Mononuclear cell (primary cell): ENCODE results near the gene ARL5A. TPM values are rescaled to one million over a fixed set of nuclear protein-coding genes. Genes with fewer than 3 reads are reported as not detected.

Experiments
- H3K27me3 ChIP-seq: 2 replicates; pipeline ENCODE4 v1.6.0; 2011; ENCODE audit warnings: low read length, control low read depth; ENCODE audit not compliant: insufficient read depth
- H3K4me1 ChIP-seq: 2 replicates; pipeline ENCODE4 v1.5.1; 2011; ENCODE audit warnings: mild to moderate bottlenecking, low read length, control low read depth; ENCODE audit not compliant: insufficient read depth
- H3K4me3 ChIP-seq: 2 replicates; pipeline ENCODE4 v1.5.1; 2011; ENCODE audit warnings: mild to moderate bottlenecking, low read length, moderate library complexity
- H3K9me3 ChIP-seq: 2 replicates; pipeline ENCODE4 v1.5.1; 2011; ENCODE audit warnings: low read depth, mild to moderate bottlenecking, control low read depth, low read length
- total RNA-seq: library from RNA; depleted of rRNA; stranded (reverse); fragments of >200 nt; gene quantifications from one replicate; pipeline ENCODE4 v1.2.3, GENCODE V29; 2012

The ARL5A gene
- total RNA-seq, 1 donor: 34.8 TPM

GRCh38 chr2:151771599-151772358 is 56.4 kb downstream of the ARL5A start:
- Histone ChIP-seq H3K4me1 (peaks cover 34% of the 10 kb centered on the region), H3K27me3 (no peaks in the 10 kb centered on the region), H3K9me3 (no peaks in the 10 kb centered on the region), H3K4me3 (no peak overlapping the region)

GRCh38 chr2:151770995-151771394 is 57.2 kb downstream of the ARL5A start:
- Histone ChIP-seq H3K4me1 (peaks cover 37% of the 10 kb centered on the region), H3K27me3 (no peaks in the 10 kb centered on the region), H3K9me3 (no peaks in the 10 kb centered on the region), H3K4me3 (no peak overlapping the region)

- Histone ChIP-seq H3K27me3 (no peaks in the 10 kb centered on the region), H3K9me3 (no peaks in the 10 kb centered on the region), H3K4me1 (peaks cover 49% of the 10 kb centered on the region), H3K4me3 (no peak overlapping the region)
Observed at GRCh38 chr2:151769606-151770005, 58.6 kb downstream of the ARL5A start.

- H3K4me1 ChIP-seq: peaks cover 55% of the 10 kb centered on the region
- H3K27me3 ChIP-seq: no peaks in the 10 kb centered on the region
- H3K9me3 ChIP-seq: no peaks in the 10 kb centered on the region
Observed at GRCh38 chr2:151767536-151767935, 60.7 kb downstream of the ARL5A start.

GRCh38 chr2:151766437-151767153 is 61.6 kb downstream of the ARL5A start:
- Histone ChIP-seq H3K4me1 (peaks cover 46% of the 10 kb centered on the region), H3K4me3 (no peak overlapping the region), H3K27me3 (no peaks in the 10 kb centered on the region), H3K9me3 (no peaks in the 10 kb centered on the region)

More at GRCh38 chr2:151767536-151767935, 60.7 kb downstream of the ARL5A start:
- H3K4me3 ChIP-seq: no peak overlapping the region

- Histone ChIP-seq H3K4me3 (no peak overlapping the region), H3K4me1 (peaks cover 42% of the 10 kb centered on the region), H3K27me3 (no peaks in the 10 kb centered on the region), H3K9me3 (no peaks in the 10 kb centered on the region)
Observed at GRCh38 chr2:151765760-151766410, 62.3 kb downstream of the ARL5A start.

- no peak overlapping the region for H3K4me3 ChIP-seq
Observed at GRCh38 chr2:151762694-151763093, 65.5 kb downstream of the ARL5A start.

GRCh38 chr2:151761687-151762086 is 66.5 kb downstream of the ARL5A start:
- H3K27me3 ChIP-seq: no peaks in the 10 kb centered on the region
- peaks cover 22% of the 10 kb centered on the region for H3K4me1 ChIP-seq
- H3K9me3 ChIP-seq: no peaks in the 10 kb centered on the region
- no peak overlapping the region for H3K4me3 ChIP-seq

More at GRCh38 chr2:151762694-151763093, 65.5 kb downstream of the ARL5A start:
- Histone ChIP-seq H3K27me3 (no peaks in the 10 kb centered on the region), H3K9me3 (no peaks in the 10 kb centered on the region), H3K4me1 (peaks cover 32% of the 10 kb centered on the region)

GRCh38 chr2:151761193-151761592 is 67.0 kb downstream of the ARL5A start:
- peaks cover 19% of the 10 kb centered on the region for H3K4me1 ChIP-seq
- no peaks in the 10 kb centered on the region for H3K27me3 ChIP-seq
- H3K4me3 ChIP-seq: no peak overlapping the region
- no peaks in the 10 kb centered on the region for H3K9me3 ChIP-seq

GRCh38 chr2:151760139-151760650 is 68.0 kb downstream of the ARL5A start:
- no peak overlapping the region for H3K4me3 ChIP-seq
- no peaks in the 10 kb centered on the region for H3K27me3 ChIP-seq
- no peaks in the 10 kb centered on the region for H3K9me3 ChIP-seq
- H3K4me1 ChIP-seq: peaks cover 12% of the 10 kb centered on the region

- Histone ChIP-seq H3K9me3 (no peaks in the 10 kb centered on the region), H3K27me3 (no peaks in the 10 kb centered on the region), H3K4me1 (peaks cover 2% of the 10 kb centered on the region), H3K4me3 (no peak overlapping the region)
Observed at GRCh38 chr2:151758744-151759143, 69.5 kb downstream of the ARL5A start.

GRCh38 chr2:151757861-151758260 is 70.4 kb downstream of the ARL5A start:
- H3K4me3 ChIP-seq: no peak overlapping the region
- no peaks in the 10 kb centered on the region for H3K9me3 ChIP-seq
- H3K4me1 ChIP-seq: no peaks in the 10 kb centered on the region
- no peaks in the 10 kb centered on the region for H3K27me3 ChIP-seq

- Histone ChIP-seq H3K4me1 (no peaks in the 10 kb centered on the region), H3K9me3 (no peaks in the 10 kb centered on the region), H3K27me3 (no peaks in the 10 kb centered on the region), H3K4me3 (no peak overlapping the region)
Observed at GRCh38 chr2:151756820-151757219, 71.4 kb downstream of the ARL5A start.

GRCh38 chr2:151754253-151754897 is 73.8 kb downstream of the ARL5A start:
- H3K9me3 ChIP-seq: no peaks in the 10 kb centered on the region
- H3K4me1 ChIP-seq: no peaks in the 10 kb centered on the region
- H3K4me3 ChIP-seq: no peak overlapping the region
- no peaks in the 10 kb centered on the region for H3K27me3 ChIP-seq

- Histone ChIP-seq H3K4me1 (no peaks in the 10 kb centered on the region), H3K27me3 (no peaks in the 10 kb centered on the region), H3K9me3 (no peaks in the 10 kb centered on the region), H3K4me3 (no peak overlapping the region)
Observed at GRCh38 chr2:151753540-151753939, 74.7 kb downstream of the ARL5A start.
